IPS DF 6.9 (cell line): ENCODE data around the gene AACS.

ENCODE experiments used
- DNase-seq: peaks from one replicate; pipeline ENCODE4 v3.0.0-alpha.2; 2013; ENCODE audit warnings: low read depth, low spot score
- H3K27ac ChIP-seq: one replicate; pipeline ENCODE4 v1.5.1; 2013; ENCODE audit warnings: low read length, control low read depth
- H3K27me3 ChIP-seq: 2 replicates; pipeline ENCODE4 v1.6.1; 2013; ENCODE audit warnings: mild to moderate bottlenecking, low read length; ENCODE audit not compliant: control insufficient read depth, insufficient read depth
- H3K36me3 ChIP-seq: 2 replicates; pipeline ENCODE4 v1.6.1; 2013; ENCODE audit warnings: low read length; ENCODE audit not compliant: control insufficient read depth, insufficient read depth
- H3K4me1 ChIP-seq: 2 replicates; pipeline ENCODE4 v1.6.1; 2013; ENCODE audit warnings: low read length; ENCODE audit not compliant: control insufficient read depth, insufficient read depth
- H3K4me3 ChIP-seq: 2 replicates; pipeline ENCODE4 v1.5.1; 2013; ENCODE audit warnings: mild to moderate bottlenecking, low read length
- H3K9me3 ChIP-seq: 2 replicates; pipeline ENCODE4 v1.6.1; 2013; ENCODE audit warnings: low read length, inconsistent platforms; ENCODE audit not compliant: control insufficient read depth, insufficient read depth
- WGBS: extraction: QIAGEN DNeasy Blood & Tissue Kit; methylation state at CpG from one replicate; pipeline ENCODE4 v1.1.7; 2013; ENCODE audit warnings: mixed read lengths, missing lambda C conversion rate; ENCODE audit not compliant: insufficient read length, insufficient coverage; 5-methylcytosine and 5-hydroxymethylcytosine counted together

AACS gene

GRCh38 chr12:125183187-125184067, 118.2 kb downstream of the AACS start:
- WGBS = no CpG with 5 or more reads among the region's 27 CpGs
- Histone ChIP-seq H3K4me3 (no peak overlapping the region), H3K27me3 (no peaks in the 10 kb centered on the region), H3K36me3 (no peaks in the 10 kb centered on the region), H3K9me3 (no peaks in the 10 kb centered on the region), H3K27ac (no peak overlapping the region), H3K4me1 (peaks cover 9% of the 10 kb centered on the region; the same call in 1 of the 2 replicates)
- no peak for DNase-seq

- H3K4me1 ChIP-seq = peaks cover 12% of the 10 kb centered on the region
- no CpG with 5 or more reads among the region's 16 CpGs for WGBS
- H3K27me3 ChIP-seq = no peaks in the 10 kb centered on the region
- H3K27ac ChIP-seq = no peak overlapping the region
- H3K36me3 ChIP-seq = no peaks in the 10 kb centered on the region
- H3K9me3 ChIP-seq = no peaks in the 10 kb centered on the region
- DNase-seq = no peak
- no peak overlapping the region for H3K4me3 ChIP-seq
Measured at GRCh38 chr12:125184213-125184967, 119.2 kb downstream of the AACS start.

GRCh38 chr12:125185311-125185739, 120.1 kb downstream of the AACS start:
- no peaks in the 10 kb centered on the region for H3K9me3 ChIP-seq
- peak overlapping the region; percentile 65; the same call in 1 of the 2 replicates for H3K4me3 ChIP-seq
- peaks cover 16% of the 10 kb centered on the region for H3K4me1 ChIP-seq
- H3K36me3 ChIP-seq = no peaks in the 10 kb centered on the region
- no peak for DNase-seq
- WGBS = no CpG with 5 or more reads among the region's 21 CpGs
- no peaks in the 10 kb centered on the region for H3K27me3 ChIP-seq
- H3K27ac ChIP-seq = no peak overlapping the region

- Histone ChIP-seq H3K9me3 (no peaks in the 10 kb centered on the region), H3K27ac (no peak within 1 kb of the TSS), H3K36me3 (no peaks in the 10 kb centered on the region), H3K4me3 (peak within 1 kb of the TSS; percentile 65; the same call in 1 of the 2 replicates), H3K4me1 (peaks cover 16% of the 10 kb centered on the region), H3K27me3 (no peaks in the 10 kb centered on the region)
- DNase-seq = no peak
- no CpG with 5 or more reads among the region's 71 CpGs for WGBS
Measured at GRCh38 chr12:125185740-125186470, 120.7 kb downstream of the AACS start, which contains the start of gene TMEM132B. TMEM132B (plus strand) TSS chr12:125186386.

GRCh38 chr12:125186471-125187147, 121.4 kb downstream of the AACS start:
- WGBS = no CpG with 5 or more reads among the region's 90 CpGs
- H3K36me3 ChIP-seq = no peaks in the 10 kb centered on the region
- H3K4me3 ChIP-seq = peak overlapping the region; percentile 36; the same call in 1 of the 2 replicates
- DNase-seq = no peak
- no peak overlapping the region for H3K27ac ChIP-seq
- no peaks in the 10 kb centered on the region for H3K27me3 ChIP-seq
- H3K4me1 ChIP-seq = peaks cover 18% of the 10 kb centered on the region
- H3K9me3 ChIP-seq = no peaks in the 10 kb centered on the region

GRCh38 chr12:125187148-125187745, 122.0 kb downstream of the AACS start:
- Histone ChIP-seq H3K4me3 (peak overlapping the region; percentile 36), H3K27me3 (no peaks in the 10 kb centered on the region), H3K36me3 (no peaks in the 10 kb centered on the region), H3K9me3 (no peaks in the 10 kb centered on the region), H3K4me1 (peaks cover 19% of the 10 kb centered on the region), H3K27ac (no peak overlapping the region)
- no peak for DNase-seq
- no CpG with 5 or more reads among the region's 41 CpGs for WGBS

GRCh38 chr12:125187780-125188741, 122.8 kb downstream of the AACS start:
- no CpG with 5 or more reads among the region's 25 CpGs for WGBS
- peak overlapping the region; percentile 36; the same call in 1 of the 2 replicates for H3K4me3 ChIP-seq
- H3K27me3 ChIP-seq = no peaks in the 10 kb centered on the region
- peaks cover 23% of the 10 kb centered on the region for H3K4me1 ChIP-seq
- no peak overlapping the region for H3K27ac ChIP-seq
- H3K36me3 ChIP-seq = no peaks in the 10 kb centered on the region
- no peaks in the 10 kb centered on the region for H3K9me3 ChIP-seq
- no peak for DNase-seq

GRCh38 chr12:125189015-125189414, 123.8 kb downstream of the AACS start:
- Histone ChIP-seq H3K36me3 (no peaks in the 10 kb centered on the region), H3K9me3 (no peaks in the 10 kb centered on the region), H3K4me3 (no peak overlapping the region), H3K4me1 (peaks cover 26% of the 10 kb centered on the region), H3K27me3 (no peaks in the 10 kb centered on the region), H3K27ac (no peak overlapping the region)
- WGBS = no CpG with 5 or more reads among the region's 10 CpGs
- no peak for DNase-seq

GRCh38 chr12:125189502-125189901, 124.3 kb downstream of the AACS start:
- H3K4me3 ChIP-seq = no peak overlapping the region
- no CpG with 5 or more reads among the region's 8 CpGs for WGBS
- no peaks in the 10 kb centered on the region for H3K36me3 ChIP-seq
- H3K4me1 ChIP-seq = peaks cover 22% of the 10 kb centered on the region
- H3K9me3 ChIP-seq = no peaks in the 10 kb centered on the region
- no peaks in the 10 kb centered on the region for H3K27me3 ChIP-seq
- DNase-seq = no peak
- H3K27ac ChIP-seq = no peak overlapping the region
